Stimulated activated CD8-positive, alpha-beta memory T cell treated with anti-CD3 and anti-CD28 coated beads, Interleukin-7, amount 100 ng/mL, for 1 hour (primary cell): ENCODE measurements around the gene PACC1.

Experiments used
- DNase-seq, 2 donors: peaks; one replicate each; pipeline ENCODE4 v3.0.0-alpha.2; 2020; ENCODE audit warnings: low read depth in 2 of 2

PACC1 gene

DNA sequence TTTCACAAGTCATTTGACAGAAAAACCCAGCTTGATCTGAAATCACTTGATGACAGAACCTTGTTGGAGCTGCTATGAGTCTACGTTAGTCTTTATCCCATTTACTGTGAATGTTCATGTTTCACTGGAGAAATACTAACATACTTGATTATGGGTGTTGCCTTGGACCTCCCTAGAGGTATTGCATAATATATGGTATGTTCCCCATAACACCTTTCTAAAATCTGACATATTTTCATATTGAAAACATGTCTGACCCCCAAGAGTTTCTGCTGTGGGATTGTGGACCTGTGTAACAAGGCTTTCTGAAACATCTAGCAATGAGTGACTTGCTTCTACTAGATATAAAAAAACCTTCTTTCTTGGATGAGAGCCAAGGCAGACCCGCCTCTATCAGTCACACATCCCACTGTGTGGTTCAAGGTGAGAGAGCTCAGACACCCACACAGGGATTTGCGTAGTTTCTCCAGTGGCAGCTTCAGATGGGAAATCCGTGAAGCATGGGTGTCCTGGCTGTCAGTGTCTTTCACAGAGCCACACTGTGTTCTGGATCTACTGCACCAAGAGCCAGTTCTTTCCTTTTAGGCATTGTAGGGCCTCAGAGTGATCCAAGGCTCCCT lies 22.6 kb upstream of the PACC1 start:
- DNase-seq, result no peak

- DNase-seq, result no peak
Observed at GRCh38 chr1:212434992-212435391, 20.3 kb upstream of the PACC1 start.

DNA sequence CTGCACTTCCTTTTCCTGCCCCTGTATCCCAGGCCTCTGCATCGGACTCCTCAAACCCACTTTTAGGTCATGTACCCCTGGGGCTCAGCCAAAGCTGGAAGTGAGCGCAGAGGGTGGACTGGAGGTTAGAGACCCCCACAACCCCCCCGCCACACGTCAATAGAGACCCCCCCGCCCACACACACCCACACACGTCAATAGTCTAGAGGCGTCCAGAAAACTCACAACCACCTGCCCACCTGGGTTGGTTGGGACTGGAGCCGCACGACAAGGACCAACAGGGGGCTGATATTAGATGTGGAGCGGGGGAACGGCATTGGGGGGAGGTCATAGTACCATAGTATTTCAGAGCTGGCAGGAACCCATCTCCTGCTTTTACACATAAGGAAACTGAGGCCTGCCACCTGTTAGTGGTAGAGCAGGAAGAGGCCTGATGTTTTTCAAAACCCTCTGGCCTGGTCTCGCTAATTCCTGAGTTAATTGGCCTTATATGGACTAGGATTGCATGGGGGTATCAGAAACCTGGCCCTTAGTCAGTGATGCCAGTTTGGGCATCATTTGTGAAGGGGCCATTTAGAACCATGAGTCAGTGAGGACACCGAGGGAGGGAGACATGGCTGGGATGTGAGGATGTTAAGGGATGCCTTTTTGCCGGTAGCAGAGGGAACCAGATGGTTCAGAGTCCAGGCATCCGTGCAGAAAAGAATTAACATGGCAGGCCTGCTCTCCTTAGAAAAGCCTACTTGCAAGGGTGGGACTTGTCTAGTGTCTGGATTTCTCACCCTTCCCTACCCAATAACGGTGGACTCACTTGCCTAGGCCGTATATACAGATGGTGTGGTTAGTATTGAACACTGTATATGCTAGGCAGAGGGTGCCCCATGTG lies 19.1 kb upstream of the PACC1 start:
- DNase-seq, result no peak

GRCh38 chr1:212432661-212433576 lies 18.2 kb upstream of the PACC1 start, which contains the start of gene NENF:
Gene NENF (plus strand): TSS chr1:212432920. CDS start chr1:212432944, 24 bp downstream.
- peak; percentile 34 to 46 for DNase-seq

GRCh38 chr1:212432272-212432660 lies 17.6 kb upstream of the PACC1 start:
- no peak for DNase-seq

GRCh38 chr1:212431644-212432043 lies 17.0 kb upstream of the PACC1 start:
- DNase-seq, result no peak

- no peak for DNase-seq
Observed at GRCh38 chr1:212430955-212431394, 16.3 kb upstream of the PACC1 start.

DNA sequence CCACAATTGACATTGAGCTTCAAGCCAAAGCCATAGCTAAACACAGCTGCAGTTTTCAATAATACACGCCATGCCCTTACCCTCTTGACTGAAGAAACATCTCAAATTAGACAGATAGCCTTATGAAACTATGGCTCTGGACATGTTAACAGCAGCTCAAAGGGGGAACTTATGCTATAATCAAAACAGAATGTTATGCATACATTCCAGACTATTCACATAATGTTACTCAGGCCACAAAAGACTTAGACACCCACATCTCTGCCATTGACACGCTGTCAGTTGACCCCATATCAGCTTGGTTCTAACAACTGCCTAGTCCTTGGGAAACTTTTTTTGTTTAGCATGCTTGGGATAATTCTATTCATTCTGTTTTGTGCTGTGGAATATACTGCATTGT lies 15.7 kb upstream of the PACC1 start:
- DNase-seq, result no peak

GRCh38 chr1:212428496-212428895 lies 13.8 kb upstream of the PACC1 start:
- DNase-seq, result no peak

DNA sequence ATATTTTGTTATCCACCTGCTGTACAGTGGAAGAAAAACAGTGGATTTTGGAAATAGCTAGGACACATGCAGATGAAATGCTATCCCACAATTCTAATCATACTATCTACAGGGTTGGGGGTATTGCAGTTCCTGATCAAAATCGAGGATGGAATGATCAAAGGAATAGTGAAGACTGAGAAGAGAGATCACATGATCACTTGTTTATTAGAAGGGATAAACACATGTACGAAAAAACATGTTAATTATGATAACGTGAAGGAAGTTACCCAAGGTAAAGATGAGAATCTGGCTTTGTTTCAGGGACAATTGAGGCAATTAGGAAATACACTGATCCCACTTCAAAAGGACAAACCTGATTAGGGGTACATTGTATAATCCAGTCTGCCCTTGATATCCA lies 9.2 kb upstream of the PACC1 start:
- no peak for DNase-seq

GRCh38 chr1:212421165-212421564 lies 6.5 kb upstream of the PACC1 start:
- DNase-seq, result no peak

- DNase-seq, result no peak
Observed at GRCh38 chr1:212415107-212415841, 588 bp upstream of the PACC1 start.

- peak in 1 of 2 donors; percentile 10 for DNase-seq
Observed at GRCh38 chr1:212413902-212414327, 771 bp downstream of the PACC1 start.

- no peak for DNase-seq
Observed at GRCh38 chr1:212412374-212412773, 2.3 kb downstream of the PACC1 start.

DNA sequence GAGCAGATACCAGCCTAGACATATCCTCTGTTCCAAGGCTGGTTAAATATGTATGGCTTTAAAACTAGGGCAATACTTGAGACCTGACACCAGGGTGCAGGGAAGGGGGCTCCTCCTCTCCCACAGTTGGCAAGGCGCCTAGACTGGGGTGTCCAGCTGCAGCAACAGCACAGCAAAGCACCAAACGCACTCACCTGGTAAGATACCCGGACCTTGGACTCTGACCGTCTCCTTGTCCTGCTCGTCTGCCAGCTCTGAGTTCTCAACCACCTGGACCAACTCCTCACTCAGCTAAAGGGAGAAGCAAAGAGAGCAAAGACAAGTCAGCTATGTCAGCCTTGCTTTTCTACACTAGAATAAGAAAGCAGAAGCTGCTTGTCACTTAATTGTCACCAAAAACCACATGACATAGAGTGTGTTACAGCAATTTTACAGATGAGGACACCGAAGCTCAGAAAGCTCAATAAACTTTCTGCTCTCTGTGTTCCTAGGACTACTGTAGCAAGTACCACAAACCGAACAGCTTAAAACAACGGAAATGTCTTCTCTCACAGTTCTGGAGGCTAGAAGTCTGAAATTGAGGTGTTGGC lies 4.4 kb downstream of the PACC1 start:
- no peak for DNase-seq

GRCh38 chr1:212402666-212403321 lies 11.9 kb downstream of the PACC1 start:
- DNase-seq, result no peak

GRCh38 chr1:212401838-212402582 lies 12.7 kb downstream of the PACC1 start:
- DNase-seq, result no peak

DNA sequence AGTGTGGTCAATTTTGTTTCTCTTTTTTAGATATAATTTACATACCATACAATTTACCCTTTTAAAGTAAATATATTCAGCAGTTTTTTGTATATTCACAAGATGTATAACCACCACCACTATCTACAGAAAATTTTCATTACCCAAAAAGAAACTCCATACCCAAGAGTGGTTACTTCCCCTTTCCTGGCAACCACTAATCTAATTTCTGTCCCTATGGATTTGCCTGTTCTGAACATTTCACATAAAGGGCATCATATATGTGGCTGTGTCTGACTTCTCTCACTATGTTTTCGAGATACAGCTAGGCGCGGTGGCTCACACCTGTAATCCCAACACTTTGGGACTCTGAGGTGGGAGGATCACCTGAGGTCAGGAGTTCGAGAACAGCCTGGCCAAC lies 13.6 kb downstream of the PACC1 start:
- no peak for DNase-seq

GRCh38 chr1:212397171-212397570 lies 17.5 kb downstream of the PACC1 start:
- DNase-seq, result no peak

- no peak for DNase-seq
Observed at GRCh38 chr1:212396638-212397037, 18.0 kb downstream of the PACC1 start.
